Lung microvascular endothelial cell (primary cell): Measurements from ENCODE around the gene PIGK. TPM values are rescaled to one million over a fixed set of nuclear protein-coding genes. Genes with fewer than 3 reads are reported as not detected.
"Not testable (repeated sequence)": the region's sequence is repeated elsewhere in the genome, so short reads cannot be mapped to it uniquely, and the experiment has no call there.

Source experiments
- DNase-seq, 2 donors: peaks; one replicate each; pipeline versions ENCODE4 v3.0.0 to v3.0.0-alpha.2; 2010; ENCODE audit warnings: low read depth in 2 of 2
- total RNA-seq: library from RNA; depleted of rRNA; stranded (reverse); fragments of >200 nt; gene quantifications from 2 replicates; pipeline ENCODE4 v1.2.1, GENCODE V29; 2014

PIGK gene
- 19.6 and 21.4 TPM in 2 replicates for total RNA-seq

DNA sequence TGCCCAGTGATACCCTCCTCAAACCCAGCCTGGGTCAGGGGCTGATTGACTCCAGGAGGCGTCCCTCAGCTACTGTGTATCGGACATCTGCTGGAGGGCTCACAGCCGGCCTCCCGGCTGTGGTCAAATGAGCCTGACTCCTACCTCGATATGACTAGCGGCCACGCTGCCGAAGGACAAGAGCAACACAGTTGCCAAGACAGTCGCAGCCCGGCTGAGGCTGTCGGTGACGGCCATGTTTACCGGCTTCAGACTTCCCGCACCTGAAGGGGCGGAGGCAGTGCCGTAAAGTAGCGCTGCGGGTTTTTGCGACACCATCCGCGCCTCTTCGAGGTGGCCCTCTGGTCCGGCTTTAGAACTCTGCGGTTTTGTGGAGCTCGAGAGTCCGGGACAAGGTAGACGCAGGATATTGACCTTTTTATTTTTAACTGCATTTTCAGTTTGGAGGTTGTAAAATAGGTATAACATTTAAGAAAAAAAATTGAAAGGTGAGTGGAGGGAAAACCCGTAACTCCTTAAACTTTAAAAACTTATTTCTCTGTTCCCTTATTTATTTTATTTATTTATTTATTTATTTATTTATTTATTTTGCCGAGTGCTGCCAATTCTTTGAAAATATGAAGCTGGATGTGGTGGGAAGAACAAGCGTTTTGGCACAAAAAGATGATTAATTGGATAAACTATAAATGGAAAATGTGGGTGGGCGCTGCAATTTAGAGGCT is at the start of gene PIGK:
PIGK (minus strand) TSS at position 265 of the 722 bp plus-strand sequence; CDS start at position 237, 28 bp downstream.
- DNase-seq, result peak; percentile 89 to 91

DNA sequence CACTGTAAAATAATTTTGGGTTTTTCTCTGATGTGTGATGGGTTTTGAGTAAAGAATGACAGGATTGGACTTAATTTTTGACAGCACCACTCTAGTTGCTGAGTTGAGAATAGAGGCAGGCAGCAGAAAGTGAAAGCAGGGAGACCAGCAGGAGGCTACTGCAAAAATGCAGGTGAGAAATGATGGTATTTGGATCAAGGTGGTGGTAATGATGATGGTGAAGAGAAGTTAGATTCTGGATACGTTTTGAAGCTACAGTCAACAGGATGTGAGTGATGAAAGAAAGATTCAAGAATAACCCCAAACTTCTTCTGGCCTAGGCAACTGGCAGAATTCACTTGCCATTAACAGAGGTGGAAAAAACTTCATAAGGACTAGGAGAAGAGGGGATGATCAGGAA is 47.8 kb upstream of the PIGK start:
- DNase-seq, result no peak

DNA sequence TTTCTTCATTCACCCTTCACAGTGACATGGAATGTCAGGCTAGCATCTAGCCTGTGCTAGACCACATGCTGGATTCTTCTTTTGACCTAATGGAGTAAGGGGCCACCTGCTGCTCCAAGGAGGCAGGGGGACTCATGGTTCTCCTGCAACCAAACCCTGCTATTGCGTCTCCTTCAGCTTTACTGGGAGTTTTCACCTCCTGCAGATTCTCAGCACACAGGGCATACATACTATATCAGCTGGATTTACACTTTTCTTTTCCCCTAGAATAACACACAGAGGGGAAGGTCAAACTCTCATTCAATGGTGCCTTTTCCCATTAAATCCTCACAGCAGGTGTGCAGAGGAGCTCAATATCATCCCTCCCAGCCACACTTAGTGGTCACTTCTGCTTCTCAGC is 46.0 kb upstream of the PIGK start:
- no peak for DNase-seq

DNA sequence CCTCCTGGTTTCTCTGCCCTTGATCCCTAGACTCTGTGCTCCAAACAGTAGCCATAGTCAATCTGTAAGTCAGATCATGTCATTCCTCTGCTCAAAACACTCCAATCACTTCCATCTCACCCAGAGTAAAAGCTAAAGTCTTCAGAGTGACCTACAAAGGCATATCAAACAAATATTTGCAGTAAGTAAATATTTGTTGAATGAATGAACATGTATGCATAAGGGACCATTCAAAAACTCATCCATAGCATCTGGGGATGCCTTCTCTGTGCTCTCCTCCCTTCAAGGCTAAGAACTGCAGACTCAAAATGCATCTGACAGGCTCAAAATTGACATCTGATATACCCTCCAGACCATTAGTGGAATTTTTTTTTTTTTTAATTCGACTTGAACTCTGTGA is 44.5 kb upstream of the PIGK start:
- no peak for DNase-seq

DNA sequence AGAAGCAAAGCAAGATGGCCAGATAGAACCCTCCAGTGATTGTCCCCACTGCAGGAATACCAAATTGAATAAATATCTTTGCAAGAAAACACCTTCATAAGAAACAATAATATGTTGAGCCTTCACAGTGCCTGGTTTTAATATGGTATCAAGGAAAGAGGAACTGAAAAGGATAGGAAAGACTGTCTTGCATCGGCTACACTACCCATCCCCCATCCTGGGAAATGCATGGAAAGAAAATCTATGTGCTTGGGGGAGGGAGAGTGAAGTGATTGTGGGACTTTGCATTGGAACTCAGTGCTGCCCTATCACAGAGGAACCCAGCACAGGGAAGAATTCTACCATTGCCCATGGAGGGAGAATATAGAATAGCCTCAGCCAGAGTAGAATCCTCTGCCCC is 34.0 kb upstream of the PIGK start:
- DNase-seq, result no peak

DNA sequence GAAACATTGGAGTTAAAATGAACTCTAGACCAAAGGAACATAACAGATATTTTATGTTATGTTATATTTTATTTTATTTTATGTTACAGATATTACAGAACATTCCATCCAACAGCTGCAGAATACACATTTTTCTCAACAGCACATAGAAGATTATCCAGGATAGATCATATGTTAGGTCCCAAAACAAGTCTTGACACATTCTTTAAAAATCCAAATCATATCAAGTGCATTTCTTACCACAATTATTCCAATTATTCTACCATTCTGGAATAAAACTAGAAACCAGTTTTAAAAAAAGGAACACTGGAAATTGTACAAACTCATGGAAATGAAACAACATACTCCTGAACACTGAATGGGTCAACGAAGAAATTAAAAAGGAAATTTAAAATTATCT is 30.9 kb upstream of the PIGK start:
- DNase-seq, result no peak

DNA sequence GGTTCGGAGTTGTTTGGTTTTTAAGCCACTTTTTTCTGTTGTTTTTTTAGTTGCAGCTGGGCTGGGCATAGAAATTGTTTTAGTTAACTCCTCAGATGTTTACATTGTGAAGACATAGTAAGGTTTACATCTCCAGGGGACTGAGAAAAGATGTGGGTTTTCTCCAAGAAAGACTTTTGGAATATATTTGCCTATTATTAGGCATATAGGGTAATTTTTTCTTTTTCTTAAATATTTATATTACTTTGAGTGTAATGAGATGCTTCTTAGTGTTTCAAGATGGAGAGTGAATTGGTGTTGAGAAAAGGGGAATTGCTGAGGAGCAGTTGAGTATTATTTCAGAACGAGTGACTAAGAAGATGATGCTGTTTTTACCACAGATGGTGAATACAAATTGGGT is 26.6 kb upstream of the PIGK start:
- DNase-seq, result no peak

DNA sequence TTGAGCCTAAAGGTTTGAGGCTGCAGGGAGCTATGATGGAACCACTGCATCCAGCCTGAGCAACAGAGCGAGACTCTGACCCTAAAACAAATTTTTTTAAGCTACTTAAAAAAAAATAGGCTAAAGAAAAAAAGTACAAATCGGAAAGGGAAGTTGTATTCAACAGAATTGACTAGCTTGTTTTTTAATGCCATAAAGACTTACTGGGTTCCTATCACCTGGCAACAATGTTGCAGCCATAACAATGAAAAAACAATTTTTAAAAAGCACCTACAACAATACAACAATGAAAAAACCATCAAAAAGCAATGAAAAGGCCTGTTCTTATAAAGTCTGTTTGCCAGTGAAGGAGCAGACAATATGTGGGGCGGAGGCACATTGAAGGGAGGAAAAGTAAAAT is 20.1 kb upstream of the PIGK start:
- DNase-seq, result peak in 1 of 2 donors; percentile 1

DNA sequence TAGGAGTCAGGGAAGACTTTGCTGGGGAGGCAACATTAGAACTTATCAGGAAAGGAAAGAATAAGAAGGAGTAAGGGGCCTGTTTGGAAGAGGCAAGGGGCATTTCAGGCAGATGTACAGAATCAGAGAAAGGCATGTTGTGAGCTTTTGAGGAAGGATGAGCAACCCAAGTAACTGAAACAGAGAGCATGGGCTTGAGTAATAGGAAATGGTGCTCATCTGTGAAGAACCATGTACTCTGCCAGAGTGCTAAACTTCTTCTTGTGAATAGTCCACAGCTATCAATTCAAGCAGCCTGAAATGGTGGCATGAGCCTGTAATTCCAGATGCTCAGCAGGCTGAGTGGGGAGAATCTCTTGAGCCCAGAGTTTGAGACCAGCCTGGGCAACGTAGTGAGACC is 19.2 kb upstream of the PIGK start:
- DNase-seq, result no peak

DNA sequence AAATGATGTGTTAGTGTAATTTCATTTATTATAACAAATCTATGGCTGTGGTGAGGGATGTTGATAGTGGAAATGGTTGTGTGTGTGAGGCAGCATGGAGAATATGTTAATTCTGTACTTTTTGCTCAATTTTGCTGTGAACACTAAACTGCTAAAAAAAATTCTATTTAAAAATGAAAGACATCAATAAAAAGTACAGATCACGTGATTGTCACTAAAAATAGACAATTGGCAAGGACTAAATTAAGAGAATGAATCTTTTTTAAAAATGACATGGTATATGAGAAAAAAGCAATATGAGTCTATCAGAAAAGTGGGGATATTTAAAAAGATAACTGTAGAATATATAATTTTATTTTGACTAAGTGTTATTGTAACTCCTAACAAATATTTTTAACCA is 15.7 kb upstream of the PIGK start:
- DNase-seq, result no peak

DNA sequence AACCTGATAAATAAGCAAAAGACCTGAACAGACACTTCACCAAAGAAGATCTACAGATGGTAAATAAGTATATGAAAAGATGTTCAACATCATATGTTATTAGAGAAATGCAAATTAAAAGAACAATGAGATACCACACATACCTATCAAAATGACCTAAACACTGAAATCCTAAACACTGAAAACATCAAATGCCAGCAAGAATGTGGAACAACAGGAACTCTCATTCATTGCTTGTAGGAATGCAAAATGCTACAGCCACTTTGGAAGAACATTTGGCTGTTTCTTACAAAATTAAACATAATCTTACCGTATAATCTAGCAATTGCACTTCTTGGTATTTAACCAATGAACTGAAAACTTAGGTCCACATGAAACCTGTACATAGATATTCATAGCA is 14.9 kb upstream of the PIGK start:
- DNase-seq, result no peak

DNA sequence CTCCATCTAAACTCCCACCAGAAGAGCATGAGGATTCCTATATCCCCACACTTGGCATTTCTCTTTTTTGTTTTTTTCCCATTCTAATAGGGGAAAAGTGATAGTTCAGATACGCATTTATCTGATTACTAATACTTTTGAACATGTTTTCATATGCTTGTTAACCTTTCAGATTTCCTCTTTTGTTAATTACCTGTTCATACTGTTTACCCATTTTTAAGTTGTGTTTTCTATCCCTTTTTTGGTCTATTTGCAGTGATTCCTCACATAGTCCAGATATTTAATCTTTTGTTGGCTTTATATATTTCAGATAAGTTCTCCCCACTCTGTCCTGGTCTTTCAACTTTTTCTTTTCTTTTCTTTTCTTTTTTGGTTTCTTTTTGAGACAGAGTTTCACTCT is 13.6 kb upstream of the PIGK start:
- DNase-seq, result no peak

DNA sequence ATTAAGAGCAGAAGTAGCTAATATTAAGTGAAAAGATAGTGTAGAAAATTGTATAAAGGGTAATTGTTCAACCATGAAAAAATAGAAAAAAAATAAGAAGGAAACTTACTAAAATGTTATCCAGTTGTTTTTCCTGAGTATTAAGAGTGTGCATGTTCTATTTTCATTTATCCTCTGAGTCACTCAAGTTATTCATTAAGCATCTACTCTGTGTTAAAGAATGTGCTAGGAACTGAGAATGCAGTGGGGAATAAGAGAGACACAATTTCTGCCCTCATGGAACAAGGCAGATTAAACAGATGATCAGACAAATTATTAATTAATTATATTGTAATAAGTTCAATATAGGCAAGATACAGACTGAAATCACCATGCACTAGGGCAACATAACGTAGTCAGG is 10.8 kb upstream of the PIGK start:
- no peak for DNase-seq

DNA sequence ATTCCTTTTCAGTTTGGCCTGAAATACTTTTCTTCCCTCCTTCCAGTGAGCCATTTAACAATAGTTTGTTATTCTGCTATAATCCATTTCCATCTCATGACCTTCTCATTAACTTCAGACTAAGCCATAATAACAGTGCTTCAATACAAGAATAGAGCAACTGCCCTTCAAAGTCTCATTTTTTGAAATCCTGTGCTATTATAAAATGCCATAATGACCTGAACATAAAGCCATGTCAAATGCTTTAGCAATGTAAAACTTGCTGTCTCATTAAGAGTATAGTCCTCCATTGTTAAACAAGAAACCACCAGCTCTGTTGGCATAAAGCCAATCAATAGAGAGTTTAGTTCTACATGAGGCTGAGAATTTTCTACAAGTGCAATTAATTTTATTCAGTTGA is 9.6 kb upstream of the PIGK start:
- peak in 1 of 2 donors; percentile 16 for DNase-seq

DNA sequence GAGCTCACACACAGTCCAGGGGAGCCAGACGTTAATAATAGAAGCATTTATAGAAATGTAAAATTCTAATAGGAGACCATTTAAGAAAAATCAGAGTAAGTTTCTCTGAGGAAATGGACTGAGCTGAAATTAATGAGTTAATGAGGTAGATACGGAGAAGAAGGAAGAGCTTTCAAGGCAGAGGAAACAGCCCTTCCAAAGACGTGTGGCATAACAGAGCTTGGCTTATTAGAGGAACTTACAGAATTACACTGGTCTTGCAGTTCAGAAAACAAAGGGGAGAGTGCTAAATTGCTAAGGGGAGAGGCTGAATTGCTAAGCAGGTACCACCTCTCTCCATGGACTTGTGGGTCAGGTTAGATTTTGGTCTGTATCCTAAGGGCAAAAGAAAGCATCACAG is 8.2 kb upstream of the PIGK start:
- no peak for DNase-seq

DNA sequence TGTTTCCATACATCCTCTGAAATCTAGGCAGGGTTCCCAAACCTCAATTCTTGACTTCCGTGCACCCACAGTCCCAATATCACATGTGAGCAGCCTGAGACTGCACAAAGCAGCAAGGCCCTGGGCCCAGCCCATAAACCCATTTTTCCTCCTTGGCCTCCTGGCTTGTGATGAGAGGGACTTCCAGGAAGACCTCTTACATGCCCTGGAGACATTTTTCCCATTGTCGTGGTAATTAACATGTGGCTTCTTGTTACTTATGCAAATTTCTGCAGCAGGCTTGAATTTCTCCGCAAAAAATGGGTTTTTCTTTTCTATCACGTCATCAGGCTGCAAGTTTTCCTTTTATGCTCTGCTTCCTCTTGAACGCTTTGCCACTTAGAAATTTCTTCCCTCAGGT is 3.3 kb upstream of the PIGK start:
- no peak for DNase-seq

DNA sequence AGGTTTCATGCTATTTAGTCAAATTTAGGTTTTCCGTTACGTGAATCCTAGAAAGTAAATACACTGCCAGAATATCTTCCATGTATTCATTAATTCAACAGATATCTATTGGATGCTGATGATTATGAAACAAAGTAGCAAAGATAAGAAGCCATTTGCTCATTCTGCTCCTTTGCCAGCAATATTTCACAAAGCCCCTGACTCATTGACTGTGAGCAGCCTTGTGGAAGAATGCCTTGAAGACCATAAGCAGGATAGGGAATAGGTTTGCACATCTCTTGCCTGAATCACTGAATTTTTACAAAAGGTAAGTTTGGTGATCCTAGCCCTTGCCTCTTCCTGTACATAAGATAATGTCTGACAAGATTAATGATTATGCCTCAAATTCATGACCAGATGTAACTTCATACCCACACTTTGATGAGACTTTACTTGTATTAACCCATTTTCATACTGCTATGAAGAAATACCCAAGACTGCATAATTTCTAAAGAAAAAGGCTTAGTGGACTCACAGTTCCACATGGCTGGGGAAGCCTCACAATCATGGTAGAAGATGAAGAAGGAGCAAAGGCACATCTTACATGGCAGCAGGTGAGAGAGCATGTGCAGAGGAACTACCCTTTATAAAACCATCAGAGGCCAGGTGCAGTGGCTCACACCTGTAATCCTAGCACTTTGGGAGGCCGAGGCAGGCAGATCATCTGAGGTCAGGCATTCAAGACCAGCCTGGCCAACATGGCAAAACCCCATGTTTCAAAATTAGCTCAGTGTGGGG is 1.6 kb upstream of the PIGK start:
- DNase-seq, result peak in 1 of 2 donors; percentile 5

DNA sequence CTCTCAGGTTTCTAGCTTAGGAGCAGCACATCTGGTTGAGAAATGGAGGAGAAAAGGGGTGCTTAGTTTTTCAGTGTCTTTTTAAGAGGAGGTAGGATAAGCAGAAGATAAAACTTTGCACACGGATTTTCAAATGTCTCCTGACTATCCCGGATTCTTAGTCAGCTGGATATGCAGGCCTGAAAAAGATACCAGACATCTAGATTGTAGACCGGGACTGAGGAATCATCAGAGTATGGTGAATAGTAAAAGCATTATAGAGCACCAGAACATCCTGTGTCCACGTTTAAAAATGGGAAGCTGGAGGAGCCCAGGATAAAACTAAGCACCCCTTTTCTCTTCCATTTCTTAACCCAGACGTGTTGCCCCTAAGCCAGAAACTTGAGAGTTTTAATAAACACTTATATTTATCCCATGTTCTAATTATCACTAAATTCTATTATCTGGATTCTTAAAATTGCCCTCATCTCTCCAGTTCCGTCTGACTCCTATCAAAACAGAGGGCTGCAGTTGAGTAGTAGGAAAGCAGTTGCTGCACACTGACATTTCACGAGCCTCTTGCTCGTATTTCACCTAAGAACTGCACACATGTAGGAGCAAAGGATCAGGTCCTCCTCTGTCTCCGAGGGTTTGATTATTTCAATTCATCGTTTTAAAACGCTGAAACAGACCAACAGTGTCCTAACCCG is 609 bp downstream of the PIGK start:
- DNase-seq, result peak; percentile 0 to 10

DNA sequence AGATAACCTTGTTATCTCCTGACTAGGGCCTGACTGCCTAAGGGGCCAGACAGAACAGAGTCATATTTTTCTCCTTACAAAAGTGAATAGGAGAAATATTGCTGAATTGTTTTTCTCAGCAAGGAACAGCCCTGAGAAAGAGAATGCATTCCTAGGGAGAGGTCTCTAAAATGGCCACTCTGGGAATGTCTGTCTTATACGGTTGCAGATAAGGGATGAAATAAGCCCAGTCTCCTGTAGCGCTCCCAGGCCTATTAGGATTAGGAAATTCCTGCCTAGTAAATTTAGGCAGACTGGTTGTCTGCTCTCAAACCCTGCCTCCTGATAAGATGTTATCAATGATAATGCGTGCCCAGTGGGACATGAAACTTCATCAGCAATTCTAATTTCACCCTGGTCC is 15.2 kb downstream of the PIGK start:
- DNase-seq, result not testable (repeated sequence)

DNA sequence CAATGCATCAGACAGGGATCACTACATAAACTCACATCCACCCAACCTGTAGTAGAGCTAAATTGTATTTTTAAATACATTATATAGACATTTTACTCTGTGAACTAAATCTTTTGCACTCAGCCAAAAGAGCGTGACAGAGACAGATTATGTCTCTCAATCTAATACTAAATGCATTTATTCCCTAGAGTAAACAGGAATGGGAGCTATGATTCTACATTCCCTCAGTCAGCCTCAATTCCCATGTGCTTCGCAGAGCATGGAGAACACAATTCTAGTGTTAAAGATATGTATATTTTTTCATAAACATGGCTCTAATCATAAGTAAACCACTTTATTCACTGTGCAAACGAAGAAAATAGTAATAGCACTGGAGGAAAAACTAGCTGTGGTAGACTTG is 16.5 kb downstream of the PIGK start:
- DNase-seq, result no peak

DNA sequence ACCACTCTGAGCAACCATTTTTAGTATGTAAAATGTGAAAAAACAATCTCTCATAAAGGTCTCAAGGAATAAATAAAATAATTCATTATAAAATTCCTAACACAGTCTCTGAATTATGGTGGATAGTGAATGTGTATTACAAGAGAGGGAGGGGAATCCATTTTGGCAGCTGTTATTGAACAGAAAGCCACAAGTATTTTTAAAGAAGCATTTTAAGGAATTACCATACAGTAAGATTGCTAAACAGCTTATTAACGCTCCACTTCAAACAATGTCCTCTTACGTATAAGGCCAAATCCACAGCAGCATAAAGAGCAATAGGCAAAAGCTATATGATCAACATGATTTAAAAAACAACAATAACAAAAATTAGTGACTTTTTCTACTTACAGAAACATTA is 18.4 kb downstream of the PIGK start:
- DNase-seq, result no peak

DNA sequence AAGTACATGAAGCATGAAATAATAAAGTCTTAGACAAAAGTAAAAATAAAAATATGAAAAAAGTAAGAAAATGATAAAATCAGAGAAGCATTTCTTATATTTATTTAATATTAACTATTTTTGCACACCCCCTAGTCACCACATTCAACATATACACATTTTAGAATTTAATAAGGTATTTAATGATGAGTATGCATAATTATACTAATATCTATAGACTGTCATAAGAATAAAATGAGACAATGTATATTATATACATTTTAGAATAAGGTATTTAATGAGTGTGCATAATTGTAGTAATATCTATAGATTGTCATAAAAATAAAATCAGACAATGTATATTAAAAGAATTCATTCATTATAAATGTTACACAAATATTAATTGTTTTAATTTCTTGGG is 18.9 kb downstream of the PIGK start:
- DNase-seq, result no peak

DNA sequence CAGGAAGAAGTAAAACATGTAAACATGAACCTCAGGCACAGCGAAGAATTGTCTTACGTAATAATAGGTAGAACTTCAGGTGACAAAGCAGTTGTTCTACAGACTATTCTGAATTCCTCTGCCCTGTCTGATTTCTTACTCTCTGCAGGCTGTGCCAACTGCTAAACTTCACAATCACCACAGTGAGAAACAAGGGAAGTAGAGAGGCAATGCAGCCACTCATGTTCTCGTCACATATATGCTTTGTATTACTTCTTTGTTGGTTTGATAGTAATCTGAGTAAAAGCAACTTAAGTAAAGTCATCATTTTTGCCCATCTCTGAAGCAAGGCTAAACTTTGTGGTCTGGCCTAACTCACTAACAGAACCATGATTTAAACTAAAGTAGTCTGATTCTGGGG is 21.9 kb downstream of the PIGK start:
- DNase-seq, result no peak
